IPS-18a (cell line): Measurements from ENCODE around the gene SLC13A4.

ENCODE experiments used
- H3K27ac ChIP-seq: one replicate; pipeline ENCODE4 v1.5.1; 2013; ENCODE audit warnings: low read length
- H3K27me3 ChIP-seq: one replicate; pipeline ENCODE4 v1.6.1; 2013; ENCODE audit warnings: mild to moderate bottlenecking, low read length; ENCODE audit not compliant: control insufficient read depth, insufficient read depth
- H3K36me3 ChIP-seq: one replicate; pipeline ENCODE4 v1.6.1; 2013; ENCODE audit warnings: low read depth, low read length; ENCODE audit not compliant: control insufficient read depth
- H3K4me1 ChIP-seq: one replicate; pipeline ENCODE4 v1.6.1; 2013; ENCODE audit warnings: low read depth, low read length; ENCODE audit not compliant: control insufficient read depth
- H3K4me3 ChIP-seq: one replicate; pipeline ENCODE4 v1.5.1; 2013; ENCODE audit warnings: low read length
- H3K9ac ChIP-seq: one replicate; pipeline ENCODE4 v1.6.1; 2013; ENCODE audit warnings: mild to moderate bottlenecking, low read length, moderate library complexity
- H3K9me3 ChIP-seq: one replicate; pipeline ENCODE4 v1.6.1; 2013; ENCODE audit warnings: low read depth, low read length; ENCODE audit not compliant: control insufficient read depth

The SLC13A4 gene

DNA sequence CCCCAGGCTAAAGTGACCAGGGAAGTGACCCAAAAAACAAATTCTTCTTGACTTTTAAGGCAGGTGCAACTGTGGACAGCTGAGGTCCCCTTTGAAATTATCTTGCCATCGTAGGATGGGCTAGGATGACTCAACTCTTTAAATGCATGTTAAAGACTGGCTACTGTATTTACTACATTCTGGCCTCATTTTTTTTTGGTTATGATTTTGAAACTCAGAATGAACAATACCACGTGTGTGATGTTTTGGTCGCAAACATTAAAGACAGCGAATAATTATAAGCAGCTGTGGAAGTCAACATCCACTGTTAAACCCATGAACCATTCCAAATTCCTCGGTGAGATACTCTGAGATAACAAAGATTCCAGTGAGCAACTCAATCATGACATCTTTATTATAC lies 1.2 kb upstream of the SLC13A4 start:
- no peak overlapping the region for H3K9ac ChIP-seq
- no peaks in the 10 kb centered on the region for H3K9me3 ChIP-seq
- no peak overlapping the region for H3K27ac ChIP-seq
- H3K4me1 ChIP-seq, result peaks cover 13% of the 10 kb centered on the region
- no peak overlapping the region for H3K4me3 ChIP-seq
- H3K36me3 ChIP-seq, result no peaks in the 10 kb centered on the region
- no peaks in the 10 kb centered on the region for H3K27me3 ChIP-seq

- no peaks in the 10 kb centered on the region for H3K9me3 ChIP-seq
- H3K36me3 ChIP-seq, result no peaks in the 10 kb centered on the region
- no peaks in the 10 kb centered on the region for H3K27me3 ChIP-seq
- peaks cover 13% of the 10 kb centered on the region for H3K4me1 ChIP-seq
- H3K9ac ChIP-seq, result no peak overlapping the region
- no peak overlapping the region for H3K4me3 ChIP-seq
- H3K27ac ChIP-seq, result no peak overlapping the region
These were observed 894 bp downstream of the SLC13A4 start for GRCh38 chr7:135726911-135727673.

- Histone ChIP-seq H3K9me3 (no peaks in the 10 kb centered on the region), H3K4me3 (no peak overlapping the region), H3K36me3 (no peaks in the 10 kb centered on the region), H3K9ac (no peak overlapping the region), H3K27ac (no peak overlapping the region), H3K27me3 (no peaks in the 10 kb centered on the region), H3K4me1 (peaks cover 13% of the 10 kb centered on the region)
These were observed 1.7 kb downstream of the SLC13A4 start for GRCh38 chr7:135726276-135726788.

GRCh38 chr7:135723411-135723810 lies 4.6 kb downstream of the SLC13A4 start:
- Histone ChIP-seq H3K27ac (no peak overlapping the region), H3K27me3 (no peaks in the 10 kb centered on the region), H3K9ac (no peak overlapping the region), H3K9me3 (no peaks in the 10 kb centered on the region), H3K36me3 (no peaks in the 10 kb centered on the region), H3K4me3 (no peak overlapping the region), H3K4me1 (peaks cover 9% of the 10 kb centered on the region)

- H3K27me3 ChIP-seq, result no peaks in the 10 kb centered on the region
- no peak overlapping the region for H3K4me3 ChIP-seq
- H3K4me1 ChIP-seq, result no peaks in the 10 kb centered on the region
- H3K9me3 ChIP-seq, result no peaks in the 10 kb centered on the region
- no peaks in the 10 kb centered on the region for H3K36me3 ChIP-seq
- H3K27ac ChIP-seq, result no peak overlapping the region
- H3K9ac ChIP-seq, result no peak overlapping the region
These were observed 6.7 kb downstream of the SLC13A4 start for GRCh38 chr7:135721198-135721820.

- H3K36me3 ChIP-seq, result no peaks in the 10 kb centered on the region
- H3K4me1 ChIP-seq, result no peaks in the 10 kb centered on the region
- no peaks in the 10 kb centered on the region for H3K9me3 ChIP-seq
- no peak overlapping the region for H3K9ac ChIP-seq
- no peaks in the 10 kb centered on the region for H3K27me3 ChIP-seq
- no peak overlapping the region for H3K27ac ChIP-seq
- no peak overlapping the region for H3K4me3 ChIP-seq
These were observed 8.3 kb downstream of the SLC13A4 start for GRCh38 chr7:135719688-135720087.

DNA sequence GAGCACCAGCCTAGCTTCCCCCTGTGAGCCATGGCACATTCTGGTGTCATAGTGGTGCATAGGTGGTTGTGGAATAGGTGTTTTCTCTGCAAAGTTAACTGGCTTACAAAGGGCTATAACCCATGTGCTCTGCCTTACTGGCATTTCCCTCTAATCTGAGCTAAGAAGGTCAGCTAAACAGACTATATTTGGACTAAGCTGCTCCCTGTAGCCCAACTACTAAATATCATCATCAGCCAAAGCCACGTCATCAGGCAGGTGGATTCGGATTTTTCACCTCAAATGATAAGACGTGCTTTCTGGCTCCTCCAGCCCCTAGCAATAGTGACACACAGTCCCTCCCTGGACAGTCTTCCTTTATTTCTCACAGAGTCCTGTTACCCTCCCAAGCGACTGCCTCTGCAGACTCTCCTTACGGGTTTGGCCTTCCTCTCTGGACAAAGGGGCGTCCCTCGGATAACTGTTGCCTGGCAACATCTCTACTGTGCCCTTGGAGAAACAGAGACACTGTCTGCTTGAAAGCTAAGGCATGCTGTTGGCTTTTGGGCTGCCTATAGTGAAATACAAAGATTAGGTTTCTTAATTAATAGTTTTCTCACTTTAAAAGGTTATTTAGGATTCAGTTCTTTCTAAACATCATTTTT lies 9.1 kb downstream of the SLC13A4 start:
- Histone ChIP-seq H3K27ac (no peak overlapping the region), H3K4me3 (no peak overlapping the region), H3K9ac (no peak overlapping the region), H3K27me3 (no peaks in the 10 kb centered on the region), H3K36me3 (no peaks in the 10 kb centered on the region), H3K4me1 (no peaks in the 10 kb centered on the region), H3K9me3 (no peaks in the 10 kb centered on the region)

DNA sequence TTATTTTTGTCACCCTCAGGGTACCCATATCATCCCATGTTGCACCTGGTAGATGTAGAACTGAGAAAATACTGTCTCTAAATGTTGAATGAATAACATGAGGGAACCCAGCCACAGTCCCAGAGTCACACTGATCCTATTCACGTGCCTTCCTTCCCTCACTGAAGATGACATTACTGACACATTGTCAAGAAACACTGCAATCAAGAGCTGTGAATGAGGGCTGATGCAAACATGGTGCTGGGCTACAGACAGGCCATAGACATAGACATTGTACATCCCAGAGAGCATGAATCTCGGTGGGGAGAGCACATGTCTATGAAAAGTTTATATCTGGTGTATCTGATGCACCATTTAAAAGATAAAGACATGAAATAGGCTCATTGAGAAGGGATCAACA lies 9.8 kb downstream of the SLC13A4 start:
- H3K36me3 ChIP-seq, result no peaks in the 10 kb centered on the region
- H3K9me3 ChIP-seq, result no peaks in the 10 kb centered on the region
- H3K27ac ChIP-seq, result no peak overlapping the region
- no peaks in the 10 kb centered on the region for H3K27me3 ChIP-seq
- no peak overlapping the region for H3K4me3 ChIP-seq
- H3K9ac ChIP-seq, result no peak overlapping the region
- H3K4me1 ChIP-seq, result no peaks in the 10 kb centered on the region

GRCh38 chr7:135717693-135718092 lies 10.3 kb downstream of the SLC13A4 start:
- no peaks in the 10 kb centered on the region for H3K27me3 ChIP-seq
- no peak overlapping the region for H3K4me3 ChIP-seq
- no peaks in the 10 kb centered on the region for H3K4me1 ChIP-seq
- H3K9me3 ChIP-seq, result no peaks in the 10 kb centered on the region
- H3K9ac ChIP-seq, result no peak overlapping the region
- no peak overlapping the region for H3K27ac ChIP-seq
- H3K36me3 ChIP-seq, result no peaks in the 10 kb centered on the region

- Histone ChIP-seq H3K27me3 (no peaks in the 10 kb centered on the region), H3K36me3 (no peaks in the 10 kb centered on the region), H3K4me3 (no peak overlapping the region), H3K4me1 (no peaks in the 10 kb centered on the region), H3K9me3 (no peaks in the 10 kb centered on the region), H3K27ac (no peak overlapping the region), H3K9ac (no peak overlapping the region)
These were observed 11.2 kb downstream of the SLC13A4 start for GRCh38 chr7:135716677-135717238.

- H3K9ac ChIP-seq, result no peak overlapping the region
- peaks cover 5% of the 10 kb centered on the region for H3K4me1 ChIP-seq
- H3K36me3 ChIP-seq, result no peaks in the 10 kb centered on the region
- no peaks in the 10 kb centered on the region for H3K27me3 ChIP-seq
- H3K4me3 ChIP-seq, result no peak overlapping the region
- H3K27ac ChIP-seq, result no peak overlapping the region
- H3K9me3 ChIP-seq, result no peaks in the 10 kb centered on the region
These were observed 12.3 kb downstream of the SLC13A4 start for GRCh38 chr7:135715673-135716072.
